GM18505 (cell line): ENCODE results near the gene CUX1.
"Not testable (repeated sequence)": the region's sequence is repeated elsewhere in the genome, so short reads cannot be mapped to it uniquely, and the experiment has no call there.

Source experiments
- ATAC-seq: cut with Tn5 transposase; IDR thresholded peaks from one replicate; pipeline ENCODE4 v1.9.1; 2021; ENCODE audit not compliant: unreplicated experiment
- POLR2A ChIP-seq: IDR thresholded peaks from 4 replicates; pipeline ENCODE4 v1.6.1; 2011; ENCODE audit warnings: borderline replicate concordance; ENCODE audit not compliant: insufficient read depth, insufficient read length; ENCODE audit errors: extremely low read depth

The CUX1 gene

GRCh38 chr7:101915000-101915399 lies 97.6 kb downstream of the CUX1 start:
- ATAC-seq = no peak
- no peak for TF ChIP-seq POLR2A

GRCh38 chr7:101916041-101916800 lies 98.8 kb downstream of the CUX1 start:
- no peak for TF ChIP-seq POLR2A
- ATAC-seq = no peak

GRCh38 chr7:101916876-101917275 lies 99.5 kb downstream of the CUX1 start:
- no peak for TF ChIP-seq POLR2A
- ATAC-seq = no peak

- no peak for ATAC-seq
- no peak for TF ChIP-seq POLR2A
Measured at GRCh38 chr7:101917566-101917965, 100.1 kb downstream of the CUX1 start.

- no peak for ATAC-seq
- no peak for TF ChIP-seq POLR2A
Measured at GRCh38 chr7:101918426-101918825, 101.0 kb downstream of the CUX1 start.

- TF ChIP-seq POLR2A = no peak
- ATAC-seq = no peak
Measured at GRCh38 chr7:101919363-101920115, 102.1 kb downstream of the CUX1 start.

- TF ChIP-seq POLR2A = no peak
- no peak for ATAC-seq
Measured at GRCh38 chr7:101921061-101921460, 103.6 kb downstream of the CUX1 start.

- not testable (repeated sequence) for ATAC-seq
Measured at GRCh38 chr7:101921546-101922489, 104.4 kb downstream of the CUX1 start.

GRCh38 chr7:101922631-101923601 lies 105.5 kb downstream of the CUX1 start:
- no peak for TF ChIP-seq POLR2A
- no peak for ATAC-seq

- no peak for TF ChIP-seq POLR2A
Measured at GRCh38 chr7:101923602-101923985, 106.2 kb downstream of the CUX1 start.

GRCh38 chr7:101924171-101924570 lies 106.7 kb downstream of the CUX1 start:
- no peak for ATAC-seq

More at GRCh38 chr7:101923602-101923985, 106.2 kb downstream of the CUX1 start:
- no peak for ATAC-seq

GRCh38 chr7:101926265-101926664 lies 108.8 kb downstream of the CUX1 start:
- TF ChIP-seq POLR2A = no peak
- no peak for ATAC-seq

More at GRCh38 chr7:101924171-101924570, 106.7 kb downstream of the CUX1 start:
- TF ChIP-seq POLR2A = no peak
